H1 (cell line): Measurements from ENCODE around the gene TRIM22. TPM values are rescaled to one million over a fixed set of nuclear protein-coding genes. Genes with fewer than 3 reads are reported as not detected.

ENCODE experiments used
- CTCF ChIA-PET: fragments of 300-600 bp; sonication (Branson Sonifier 250); formaldehyde crosslinking; loops from one replicate; lab custom pipeline; 2021; ENCODE audit not compliant: partially characterized antibody; lab: Charles Lee
- POLR2A ChIA-PET: fragments of 300-600 bp; sonication (Branson Sonifier 250); formaldehyde crosslinking; loops from one replicate; lab custom pipeline; 2021; ENCODE audit warnings: inconsistent platforms; ENCODE audit not compliant: partially characterized antibody; lab: Charles Lee
- DNase-seq, 2 experiments: peaks; one replicate each; pipeline versions ENCODE4 v3.0.0 to v3.0.0-alpha.2; 2010 to 2022; ENCODE audit warnings: low spot score in 2 of 2, low read depth in 1 of 2, mixed read lengths in 1 of 2
- FAIRE-seq: peaks from 2 replicates; lab custom pipeline; 2011; peaks lifted over from hg19 to GRCh38; lab: Jason Lieb, UNC
- H2AFZ ChIP-seq: 2 replicates; pipeline ENCODE4 v1.8.1; 2012; ENCODE audit warnings: low read length, inconsistent platforms
- H2AK5ac ChIP-seq: 2 replicates; pipeline ENCODE4 v1.6.1; 2013; ENCODE audit warnings: low read depth, low read length
- H2BK120ac ChIP-seq: replicated peaks from 2 replicates; pipeline ENCODE3; 2013; ENCODE audit warnings: low read depth, low read length, inconsistent platforms
- H2BK12ac ChIP-seq: 2 replicates; pipeline ENCODE4 v1.6.1; 2013; ENCODE audit warnings: low read depth, low read length
- H2BK15ac ChIP-seq: 2 replicates; pipeline ENCODE4 v1.6.1; 2013; ENCODE audit warnings: low read length
- H2BK20ac ChIP-seq: 2 replicates; pipeline ENCODE4 v1.6.1; 2013; ENCODE audit warnings: low read length
- H2BK5ac ChIP-seq: 2 replicates; pipeline ENCODE4 v1.6.1; 2013; ENCODE audit warnings: low read depth, low read length
- H3K14ac ChIP-seq: 2 replicates; pipeline ENCODE4 v1.6.1; 2013; ENCODE audit warnings: inconsistent platforms; ENCODE audit not compliant: insufficient read length
- H3K18ac ChIP-seq: 2 replicates; pipeline ENCODE4 v1.6.1; 2013; ENCODE audit warnings: low read length; ENCODE audit errors: extremely low read depth
- H3K23ac ChIP-seq: 2 replicates; pipeline ENCODE4 v1.6.1; 2013; ENCODE audit warnings: inconsistent platforms; ENCODE audit not compliant: insufficient read length
- H3K23me2 ChIP-seq: 2 replicates; pipeline ENCODE4 v1.6.1; 2013; ENCODE audit warnings: low read depth, low read length
- H3K27ac ChIP-seq: 2 replicates; pipeline ENCODE4 v1.6.1; 2011; ENCODE audit warnings: low read depth, low read length, inconsistent platforms
- H3K27me3 ChIP-seq, 4 experiments: replicated peaks in 1 of 4; 1 replicate in 1 of 4; 2 replicates in 3 of 4; pipeline versions ENCODE4 v1.6.1 to v1.8.1; 2011 to 2013; ENCODE audit warnings: low read length in 3 of 4, mild to moderate bottlenecking in 3 of 4, inconsistent platforms in 2 of 4, mixed read lengths in 2 of 4, moderate library complexity in 1 of 4; ENCODE audit not compliant: control insufficient read depth in 3 of 4, insufficient read depth in 3 of 4; ENCODE audit errors: extremely low read depth in 1 of 4
- H3K36me3 ChIP-seq, 4 experiments: 2 replicates each; pipeline versions ENCODE4 v1.6.1 to v1.8.1; 2011 to 2013; ENCODE audit warnings: mild to moderate bottlenecking in 4 of 4, low read length in 3 of 4, moderate library complexity in 2 of 4, control low read depth in 1 of 4, inconsistent platforms in 1 of 4; ENCODE audit not compliant: insufficient read depth in 4 of 4, control insufficient read depth in 2 of 4
- H3K4ac ChIP-seq: replicated peaks from 2 replicates; pipeline ENCODE3; 2013; ENCODE audit warnings: low read length, low read depth, mixed read lengths, inconsistent platforms; ENCODE audit not compliant: insufficient read length
- H3K4me1 ChIP-seq, 4 experiments: replicated peaks in 1 of 4; 1 replicate in 1 of 4; 2 replicates in 3 of 4; pipeline versions ENCODE4 v1.6.1 to v1.8.1; 2011 to 2013; ENCODE audit warnings: low read length in 3 of 4, inconsistent platforms in 2 of 4, mixed read lengths in 1 of 4; ENCODE audit not compliant: insufficient read depth in 4 of 4, control insufficient read depth in 3 of 4
- H3K4me2 ChIP-seq, 2 experiments: 2 replicates each; pipeline versions ENCODE4 v1.6.1 to v1.8.1; 2011 to 2013; ENCODE audit warnings: low read depth in 2 of 2, low read length in 2 of 2, control low read depth in 1 of 2, inconsistent platforms in 1 of 2, mild to moderate bottlenecking in 1 of 2; ENCODE audit not compliant: insufficient read depth in 1 of 2
- H3K4me3 ChIP-seq, 4 experiments: fragments of 200-600, 300-600 bp in 1 of 4; sonication (generic), shearing (Covaris generic), sonication (Bioruptor Twin) in 1 of 4; 2 replicates each; pipeline versions ENCODE4 v1.5.1 to v1.8.1; 2011 to 2016; ENCODE audit warnings: low read length in 4 of 4, low read depth in 3 of 4, control low read depth in 2 of 4, inconsistent platforms in 2 of 4, mild to moderate bottlenecking in 2 of 4, mixed read lengths in 1 of 4, moderate library complexity in 1 of 4; ENCODE audit not compliant: insufficient read depth in 2 of 4; ENCODE audit errors: extremely low read depth in 1 of 4
- H3K56ac ChIP-seq: replicated peaks from 2 replicates; pipeline ENCODE3; 2013; ENCODE audit warnings: low read depth, mild to moderate bottlenecking, mixed read lengths, low read length, inconsistent platforms; ENCODE audit not compliant: insufficient read length
- H3K79me1 ChIP-seq: 2 replicates; pipeline ENCODE4 v1.6.1; 2013; ENCODE audit warnings: low read depth, low read length, control low read depth
- H3K79me2 ChIP-seq, 2 experiments: 2 replicates each; pipeline versions ENCODE4 v1.6.1 to v1.8.1; 2012 to 2013; ENCODE audit warnings: low read length in 2 of 2, mild to moderate bottlenecking in 2 of 2, inconsistent platforms in 1 of 2; ENCODE audit not compliant: insufficient read depth in 2 of 2, control insufficient read depth in 1 of 2
- H3K9ac ChIP-seq, 4 experiments: replicated peaks in 1 of 4; 1 replicate in 1 of 4; 2 replicates in 3 of 4; pipeline versions ENCODE4 v1.6.1 to v1.8.1; 2011 to 2013; ENCODE audit warnings: low read depth in 3 of 4, low read length in 3 of 4, control low read depth in 2 of 4, mild to moderate bottlenecking in 2 of 4, moderate library complexity in 2 of 4, inconsistent platforms in 1 of 4; ENCODE audit errors: extremely low read depth in 1 of 4
- H3K9me3 ChIP-seq, 2 experiments: 2 replicates each; pipeline versions ENCODE4 v1.6.1 to v1.8.1; 2012 to 2013; ENCODE audit warnings: mild to moderate bottlenecking in 2 of 2, moderate library complexity in 2 of 2, control low read depth in 1 of 2, inconsistent platforms in 1 of 2, low read depth in 1 of 2, low read length in 1 of 2, mixed read lengths in 1 of 2; ENCODE audit not compliant: insufficient read depth in 2 of 2
- H4K20me1 ChIP-seq, 2 experiments: replicated peaks in 1 of 2; 2 replicates each; pipeline versions ENCODE3 to v1.8.1; 2011 to 2013; ENCODE audit warnings: inconsistent platforms in 2 of 2, low read length in 2 of 2, mild to moderate bottlenecking in 1 of 2; ENCODE audit not compliant: insufficient read depth in 2 of 2, control insufficient read depth in 1 of 2
- H4K5ac ChIP-seq: 2 replicates; pipeline ENCODE4 v1.6.1; 2013; ENCODE audit warnings: low read length, low read depth, mixed read lengths, inconsistent platforms; ENCODE audit not compliant: insufficient read length
- H4K8ac ChIP-seq: 2 replicates; pipeline ENCODE4 v1.8.0; 2013; ENCODE audit warnings: mild to moderate bottlenecking, moderate library complexity, low read length, inconsistent platforms; ENCODE audit not compliant: insufficient read depth; ENCODE audit errors: extremely low read depth
- H4K91ac ChIP-seq: replicated peaks from 2 replicates; pipeline ENCODE3; 2013; ENCODE audit warnings: low read length, mixed read lengths, inconsistent platforms; ENCODE audit not compliant: insufficient read length
- KDM5A ChIP-seq: fragments of 200-600 bp; IDR thresholded peaks from 2 replicates; pipeline ENCODE4 v1.7.1; 2012; ENCODE audit warnings: mild to moderate bottlenecking, low read length, inconsistent platforms, mixed read lengths
- POLR2AphosphoS5 ChIP-seq: IDR thresholded peaks from 2 replicates; pipeline ENCODE4 v1.6.1; 2011; ENCODE audit warnings: low read depth, low read length
- WGBS, 2 experiments: shearing (Covaris generic) in 1 of 2; methylation state at CpG; one replicate each; pipeline versions ENCODE4 v1.1.6 to v1.1.7; 2013 to 2015; ENCODE audit warnings: low lambda C conversion rate in 2 of 2, mixed read lengths in 2 of 2, inconsistent platforms in 1 of 2, low coverage in 1 of 2, missing lambda C conversion rate in 1 of 2; ENCODE audit not compliant: insufficient replicate concordance in 2 of 2, insufficient coverage in 1 of 2, insufficient read length in 1 of 2; ENCODE audit errors: extremely low coverage in 1 of 2, missing lambda C conversion rate in 1 of 2; 5-methylcytosine and 5-hydroxymethylcytosine counted together
- polyA plus RNA-seq, 7 experiments: library from polyadenylated mRNA; depleted of rRNA in 3 of 7; stranded (reverse) in 5 of 7; unstranded in 2 of 7; fragments of >200 nt in 5 of 7; fragments of 200-250 nt in 2 of 7; gene quantifications; 1 replicate in 5 of 7; 2 replicates in 1 of 7; 4 replicates in 1 of 7; pipeline versions ENCODE4 v1.2.1 to v1.2.3, GENCODE V29; 2011 to 2013; ENCODE audit warnings: missing spikeins in 2 of 7, mixed read lengths in 2 of 7
- total RNA-seq: library from RNA; stranded (reverse); fragmentation: NEBNext Ultra II Directional; extraction: Animal tissue kit (Norgen Biotek cat#: 25700); gene quantifications from 2 replicates; pipeline ENCODE4 v1.2.1, GENCODE V29; 2021

TRIM22 gene
- total and polyA plus RNA-seq, 2 of the 8 experiments (the other 6 are each of a cell fraction or from before 2014, with no cell fraction given): 56.0 to 82.7 TPM

DNA sequence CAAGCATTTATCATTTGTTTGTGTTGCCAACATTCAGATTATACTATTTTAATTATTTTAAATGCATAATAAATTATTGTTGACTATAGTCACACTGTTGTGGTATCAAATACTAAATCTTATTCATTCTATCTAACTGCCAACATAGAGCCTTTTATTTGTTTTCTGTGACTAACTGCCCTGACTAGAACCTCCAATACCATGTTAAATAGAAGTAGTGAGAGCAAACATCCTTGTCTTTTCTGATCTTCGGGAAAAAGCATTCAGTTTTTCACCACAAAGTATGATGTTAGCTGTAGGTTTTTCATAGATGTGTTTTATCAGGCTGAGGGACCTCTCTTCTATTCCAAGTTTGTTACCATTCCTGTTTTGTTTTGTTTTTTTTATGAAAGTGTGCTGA is 49.6 kb upstream of the TRIM22 start:
- Histone ChIP-seq H4K8ac (no peak overlapping the region), H3K4me3 (no peak overlapping the region), H3K36me3 (no peaks in the 10 kb centered on the region), H2AFZ (no peak overlapping the region), H3K79me1 (no peaks in the 10 kb centered on the region), H3K14ac (no peak overlapping the region), H3K4me2 (no peak overlapping the region), H3K4me1 (no peaks in the 10 kb centered on the region), H3K9ac (no peak overlapping the region), H2BK12ac (no peak overlapping the region), H3K27me3 (no peaks in the 10 kb centered on the region), H4K20me1 (no peaks in the 10 kb centered on the region), H2AK5ac (no peak overlapping the region), H2BK5ac (no peak overlapping the region), H3K23me2 (no peaks in the 10 kb centered on the region), H4K91ac (no peak overlapping the region), H4K5ac (no peak overlapping the region), H3K18ac (no peak overlapping the region), H2BK15ac (no peak overlapping the region), H3K23ac (no peak overlapping the region), H3K9me3 (no peaks in the 10 kb centered on the region), H2BK120ac (no peak overlapping the region), H3K56ac (no peak overlapping the region), H3K4ac (no peak overlapping the region), H3K27ac (no peak overlapping the region), H2BK20ac (no peak overlapping the region), H3K79me2 (no peaks in the 10 kb centered on the region)
- DNase-seq: no peak
- ChIA-PET POLR2A (no interaction called here), CTCF (no interaction called here)
- FAIRE-seq: no peak
- no peak for TF ChIP-seq KDM5A
- no peak for TF ChIP-seq POLR2AphosphoS5
- WGBS, 2 experiments: 96% methylated on average over 1 of the region's 1 CpG; no CpG with 5 or more reads in 1 of the 2 experiments
